ENCODE results near the gene KCNH1. TPM values are rescaled to one million over a fixed set of nuclear protein-coding genes. Genes with fewer than 3 reads are reported as not detected.
"Not testable (repeated sequence)": the region's sequence is repeated elsewhere in the genome, so short reads cannot be mapped to it uniquely, and the experiment has no call there.

Gene KCNH1
- total RNA-seq, 1 donor from 2014 or later = not detected

GRCh38 chr1:211014275-211014674, 119.7 kb downstream of the KCNH1 start:
- Mint-ChIP-seq H3K4me3 (no peak overlapping the region), H3K36me3 (ENCODE audit: low read depth) (no peaks in the 10 kb centered on the region), H3K9me3 (peaks cover 2% of the 10 kb centered on the region), H3K4me1 (no peaks in the 10 kb centered on the region), H3K27ac (no peak overlapping the region), H3K27me3 (peaks cover 14% of the 10 kb centered on the region)
- CTCF ChIA-PET = no interaction called here
- ATAC-seq (ENCODE audit: low read depth) (no peak), DNase-seq (no peak)
- intact Hi-C loops (cut with micrococcal nuclease) = no loop called here
- TF ChIP-seq CTCF (IDR thresholded peaks at IDR 0.05) = no peak
- POLR2A ChIA-PET = no interaction called here

GRCh38 chr1:211013346-211014240, 120.4 kb downstream of the KCNH1 start:
- no peak for TF ChIP-seq CTCF (IDR thresholded peaks at IDR 0.05)
- POLR2A ChIA-PET = no interaction called here
- Mint-ChIP-seq H3K4me3 (no peak overlapping the region), H3K36me3 (ENCODE audit: low read depth) (no peaks in the 10 kb centered on the region), H3K27me3 (peaks cover 13% of the 10 kb centered on the region), H3K27ac (no peak overlapping the region), H3K9me3 (peaks cover 2% of the 10 kb centered on the region), H3K4me1 (no peaks in the 10 kb centered on the region)
- ATAC-seq (ENCODE audit: low read depth) = no peak
- DNase-seq = no peak
- CTCF ChIA-PET = no interaction called here
- intact Hi-C loops (cut with micrococcal nuclease) = no loop called here

GRCh38 chr1:211011128-211011527, 122.8 kb downstream of the KCNH1 start:
- ATAC-seq (ENCODE audit: low read depth); DNase-seq; H3K36me3 Mint-ChIP-seq (ENCODE audit: low read depth); CTCF ChIA-PET; H3K4me3 Mint-ChIP-seq; intact Hi-C loops (cut with micrococcal nuclease); H3K4me1 Mint-ChIP-seq; H3K9me3 Mint-ChIP-seq; H3K27me3 Mint-ChIP-seq; POLR2A ChIA-PET; H3K27ac Mint-ChIP-seq: not testable (repeated sequence)

GRCh38 chr1:211009944-211010343, 124.0 kb downstream of the KCNH1 start:
- Mint-ChIP-seq H3K9me3 (no peaks in the 10 kb centered on the region), H3K36me3 (ENCODE audit: low read depth) (no peaks in the 10 kb centered on the region), H3K4me1 (no peaks in the 10 kb centered on the region), H3K27me3 (peaks cover under 1% of the 10 kb centered on the region), H3K4me3 (no peak overlapping the region), H3K27ac (no peak overlapping the region)
- CTCF ChIA-PET = no interaction called here
- DNase-seq (no peak), ATAC-seq (ENCODE audit: low read depth) (no peak)
- intact Hi-C loops (cut with micrococcal nuclease) = no loop called here
- no peak for TF ChIP-seq CTCF (IDR thresholded peaks at IDR 0.05)
- POLR2A ChIA-PET = no interaction called here

- H3K36me3 Mint-ChIP-seq (ENCODE audit: low read depth) = no peaks in the 10 kb centered on the region
- H3K27ac Mint-ChIP-seq = no peak overlapping the region
- no peak overlapping the region for H3K4me3 Mint-ChIP-seq
- ATAC-seq (ENCODE audit: low read depth) = no peak
- ChIA-PET CTCF (no interaction called here), POLR2A (no interaction called here)
- no peak for TF ChIP-seq CTCF (IDR thresholded peaks at IDR 0.05)
- no peak for DNase-seq
- intact Hi-C loops (cut with micrococcal nuclease) = no loop called here
- H3K9me3 Mint-ChIP-seq = no peaks in the 10 kb centered on the region
- no peaks in the 10 kb centered on the region for H3K27me3 Mint-ChIP-seq
- no peaks in the 10 kb centered on the region for H3K4me1 Mint-ChIP-seq
Observed at GRCh38 chr1:211007830-211008229, 126.1 kb downstream of the KCNH1 start.

GRCh38 chr1:210995931-210996330, 138.0 kb downstream of the KCNH1 start:
- peaks cover 12% of the 10 kb centered on the region for H3K27me3 Mint-ChIP-seq
- CTCF ChIA-PET; H3K36me3 Mint-ChIP-seq (ENCODE audit: low read depth); H3K4me1 Mint-ChIP-seq; H3K9me3 Mint-ChIP-seq; POLR2A ChIA-PET; H3K4me3 Mint-ChIP-seq; ATAC-seq (ENCODE audit: low read depth); H3K27ac Mint-ChIP-seq; DNase-seq; intact Hi-C loops (cut with micrococcal nuclease): not testable (repeated sequence)

Measured in activated B cell treated with CpG ODN at 0.5 μM for 24 hours (primary cell).